ENCODE data around the gene PDE6G.

PDE6G gene

DNA sequence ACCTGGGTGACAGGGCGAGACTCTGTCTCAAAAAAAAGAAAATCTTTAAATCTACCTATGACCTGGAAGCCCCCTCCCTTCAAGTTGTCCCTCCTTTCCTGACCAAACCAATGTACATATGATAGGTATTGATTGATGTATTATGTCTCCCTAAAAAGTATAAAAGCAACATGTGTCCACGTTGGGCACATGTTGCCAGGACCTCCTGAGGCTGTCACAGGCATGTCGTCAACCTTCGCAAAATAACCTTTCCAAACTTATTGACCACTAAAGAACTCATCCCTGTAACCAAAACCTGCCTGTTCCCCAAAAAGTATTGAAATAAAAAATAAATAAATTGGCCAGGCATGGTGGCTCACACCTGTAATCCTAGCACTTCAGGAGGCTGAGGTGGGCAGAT, 5.7 kb upstream of the PDE6G start:
- DNase-seq (ENCODE audit: low spot score), result no peak

DNA sequence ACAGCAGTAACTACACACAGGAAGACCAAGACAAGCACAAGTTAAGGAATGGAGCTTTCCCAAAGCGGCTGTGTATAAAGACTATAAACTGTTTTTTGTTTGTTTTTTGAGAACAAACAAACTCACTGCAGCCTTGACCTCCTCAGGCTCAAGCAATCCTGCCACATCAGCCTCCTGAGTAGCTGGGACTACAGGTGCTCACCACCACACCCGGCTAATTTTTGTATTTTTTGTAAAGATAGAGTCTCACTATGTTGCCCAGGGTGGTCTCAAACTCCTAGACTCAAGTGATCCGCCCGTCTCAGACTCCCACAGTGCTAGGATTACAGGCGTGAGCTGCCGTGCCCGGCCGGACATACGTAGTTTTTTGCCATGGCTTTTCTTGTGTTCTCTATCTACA, 4.1 kb upstream of the PDE6G start:
- DNase-seq (ENCODE audit: low spot score), result no peak

DNA sequence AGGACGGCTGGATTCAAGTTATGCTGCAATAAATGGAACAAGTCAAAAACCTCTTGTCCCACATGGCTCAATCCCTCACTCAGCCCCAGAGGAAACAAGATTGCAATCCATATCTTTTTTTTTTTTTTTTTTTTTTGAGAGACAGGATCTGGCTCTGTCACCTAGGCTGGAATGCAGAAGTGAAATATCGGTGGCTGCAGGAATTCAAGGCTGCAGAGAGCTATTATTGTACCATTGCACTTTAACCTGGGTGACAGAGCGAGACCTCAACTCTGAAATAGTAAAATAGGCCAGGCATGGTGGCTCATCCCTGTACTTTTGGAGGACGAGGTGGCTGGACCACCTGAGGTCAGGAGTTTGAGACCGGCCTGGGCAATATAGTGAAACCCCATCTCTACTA, 2.7 kb upstream of the PDE6G start:
- DNase-seq (ENCODE audit: low spot score), result no peak

DNA sequence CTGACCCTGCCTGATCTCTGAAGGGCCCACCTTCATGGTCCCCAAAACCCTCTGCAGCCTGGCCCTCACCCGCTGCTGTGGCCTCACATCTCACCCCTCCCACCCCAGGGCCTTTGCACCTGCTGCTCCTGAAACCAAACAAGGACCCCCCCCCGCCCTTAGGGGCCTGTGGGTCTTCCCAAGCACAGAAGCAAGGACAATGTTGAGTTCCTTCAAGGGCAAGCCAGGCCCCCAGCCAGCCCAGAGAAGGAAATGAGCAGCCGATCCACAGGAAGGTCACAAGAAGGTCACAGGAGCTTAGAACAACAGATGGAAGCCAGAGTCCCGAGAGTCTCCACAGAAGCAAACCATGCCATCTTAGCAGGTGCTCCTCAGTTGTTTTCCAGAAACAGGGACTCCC, 493 bp upstream of the PDE6G start:
- DNase-seq (ENCODE audit: low spot score), result no peak

DNA sequence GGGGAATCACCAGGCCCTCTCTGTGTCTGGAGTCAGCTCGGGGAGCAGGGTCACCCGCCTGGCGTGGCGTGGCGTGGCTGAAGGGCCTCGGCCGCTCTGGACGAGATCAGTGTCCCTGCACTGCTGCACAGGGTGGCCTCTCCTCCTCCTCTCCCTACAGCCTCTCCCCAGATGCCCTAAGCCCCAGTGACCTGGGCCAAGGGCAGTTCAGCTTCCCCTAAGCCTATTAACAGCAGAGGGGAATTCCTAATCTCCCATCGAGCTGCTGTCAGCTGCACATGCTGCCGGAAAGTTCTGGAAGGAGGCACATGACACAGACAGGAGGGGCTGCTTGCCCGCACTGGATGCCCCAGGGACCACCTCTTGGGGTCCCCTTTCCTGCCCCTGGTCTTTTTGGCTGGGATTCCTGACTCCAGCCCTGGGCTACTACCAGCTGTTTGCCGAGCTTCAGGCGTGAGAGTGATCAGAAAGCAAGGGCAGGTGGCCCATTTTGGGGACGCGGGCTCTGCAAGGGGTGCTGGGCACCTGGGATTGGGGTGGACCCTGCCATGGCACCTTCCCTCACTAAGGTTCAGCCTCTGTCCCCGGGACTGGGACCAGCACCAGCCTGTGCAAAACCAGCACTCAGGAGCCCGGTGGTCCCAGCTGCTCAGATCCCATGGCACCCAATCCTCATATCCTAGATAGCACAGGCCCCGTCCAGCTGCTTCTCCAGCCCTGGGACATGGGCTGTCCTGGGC, 794 bp downstream of the PDE6G start:
- DNase-seq (ENCODE audit: low spot score), result no peak

DNA sequence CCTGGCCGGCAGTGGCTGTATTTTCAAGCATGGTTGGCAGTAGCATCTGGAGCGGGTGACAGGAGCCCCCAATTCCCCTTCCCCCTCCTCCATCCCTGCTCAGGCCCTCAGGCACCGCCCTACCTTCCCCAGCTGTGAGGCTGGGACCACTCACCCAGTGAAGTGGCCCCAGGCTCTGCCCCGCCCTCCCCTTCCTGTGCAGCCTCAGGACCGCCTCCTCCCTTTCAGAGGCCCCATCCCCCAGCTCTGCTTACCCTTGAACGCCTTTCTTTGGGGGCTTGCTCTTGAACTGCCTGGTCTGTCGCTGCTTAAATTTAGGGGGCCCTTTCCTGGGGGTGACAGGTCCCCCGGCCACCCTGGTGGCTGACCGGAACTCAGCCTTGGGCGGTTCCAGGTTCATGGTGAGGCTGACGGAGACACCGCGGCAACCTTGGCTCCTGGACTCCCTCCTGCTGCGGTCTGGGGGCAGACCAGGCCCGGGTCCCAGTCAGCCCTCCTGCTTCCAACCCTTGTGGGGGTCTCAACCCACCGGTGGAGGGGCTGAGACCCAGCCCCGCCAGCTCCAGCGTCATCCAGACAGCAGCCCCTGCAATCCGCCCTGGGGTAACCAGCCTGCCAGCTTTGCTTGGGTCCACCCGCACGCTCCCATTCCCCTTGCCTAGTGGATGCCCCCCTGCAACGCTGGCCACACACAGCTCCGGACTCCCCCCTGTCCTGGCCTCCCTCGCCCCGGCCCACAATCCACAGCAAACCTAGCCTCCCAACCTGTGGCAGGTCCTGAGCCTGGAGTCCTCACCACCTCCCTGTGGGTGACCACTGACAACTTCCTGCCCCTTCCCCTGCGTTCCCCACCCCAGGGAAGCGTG, 3.2 kb downstream of the PDE6G start:
- DNase-seq (ENCODE audit: low spot score), result no peak

DNA sequence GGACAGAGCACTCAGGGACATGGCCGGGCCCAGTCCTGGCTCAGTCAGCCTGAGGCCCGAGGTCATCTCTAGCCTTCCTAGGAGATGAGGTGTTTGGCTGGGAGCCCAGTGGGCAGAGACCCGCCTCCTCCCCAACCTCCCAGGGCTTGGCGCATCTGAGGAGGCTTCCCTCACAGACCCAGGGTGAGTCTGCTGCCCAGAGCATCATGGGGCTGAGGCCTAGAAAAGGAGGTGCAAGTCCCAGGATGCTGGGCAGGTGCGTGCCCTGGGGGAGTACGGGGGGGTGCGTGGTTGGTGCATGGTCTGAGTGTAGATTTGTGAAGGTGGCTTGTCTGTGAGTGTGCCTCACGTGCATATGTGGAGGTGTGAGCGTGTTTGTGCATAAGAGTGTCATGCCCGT, 4.7 kb downstream of the PDE6G start:
- DNase-seq (ENCODE audit: low spot score), result no peak

DNA sequence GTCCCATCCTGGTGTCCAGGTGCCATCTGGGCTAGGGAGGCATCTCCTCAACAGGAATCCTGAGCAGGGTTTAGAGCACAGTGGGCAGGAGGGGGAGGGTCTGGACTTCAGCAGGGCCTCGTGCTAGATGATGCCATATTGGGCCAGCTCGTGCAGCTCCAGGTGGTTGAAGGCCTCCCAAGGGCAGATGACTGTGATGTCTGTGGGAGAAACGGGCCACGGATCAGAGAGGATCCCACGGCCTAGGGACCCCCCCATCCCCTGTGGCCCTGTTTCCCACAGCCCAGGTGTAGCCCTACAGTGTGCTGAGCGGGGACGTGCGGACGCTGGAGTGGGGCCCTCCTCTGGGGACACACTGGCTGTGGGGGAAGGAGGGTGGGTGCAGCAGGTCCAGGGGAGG, 5.4 kb downstream of the PDE6G start:
- DNase-seq (ENCODE audit: low spot score), result no peak

DNA sequence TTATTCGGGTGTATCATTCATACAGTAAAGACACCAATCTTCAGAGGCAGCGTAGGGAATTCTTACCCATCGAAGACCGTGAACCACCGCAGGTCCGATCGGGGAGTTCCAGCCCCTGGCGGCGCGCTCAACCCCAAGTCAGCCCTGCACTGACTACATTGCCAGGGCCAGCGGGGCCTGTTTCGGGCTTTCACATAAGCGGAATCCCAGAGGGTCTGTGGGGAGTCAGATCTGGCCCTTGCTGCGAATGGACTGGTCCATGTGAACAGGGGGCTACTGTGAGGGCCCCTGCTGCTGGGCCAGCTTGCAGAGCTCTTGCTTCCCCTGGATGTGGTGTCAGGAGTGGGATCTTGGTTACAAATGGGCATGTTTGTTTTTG, 7.6 kb downstream of the PDE6G start:
- no peak for DNase-seq (ENCODE audit: low spot score)

DNA sequence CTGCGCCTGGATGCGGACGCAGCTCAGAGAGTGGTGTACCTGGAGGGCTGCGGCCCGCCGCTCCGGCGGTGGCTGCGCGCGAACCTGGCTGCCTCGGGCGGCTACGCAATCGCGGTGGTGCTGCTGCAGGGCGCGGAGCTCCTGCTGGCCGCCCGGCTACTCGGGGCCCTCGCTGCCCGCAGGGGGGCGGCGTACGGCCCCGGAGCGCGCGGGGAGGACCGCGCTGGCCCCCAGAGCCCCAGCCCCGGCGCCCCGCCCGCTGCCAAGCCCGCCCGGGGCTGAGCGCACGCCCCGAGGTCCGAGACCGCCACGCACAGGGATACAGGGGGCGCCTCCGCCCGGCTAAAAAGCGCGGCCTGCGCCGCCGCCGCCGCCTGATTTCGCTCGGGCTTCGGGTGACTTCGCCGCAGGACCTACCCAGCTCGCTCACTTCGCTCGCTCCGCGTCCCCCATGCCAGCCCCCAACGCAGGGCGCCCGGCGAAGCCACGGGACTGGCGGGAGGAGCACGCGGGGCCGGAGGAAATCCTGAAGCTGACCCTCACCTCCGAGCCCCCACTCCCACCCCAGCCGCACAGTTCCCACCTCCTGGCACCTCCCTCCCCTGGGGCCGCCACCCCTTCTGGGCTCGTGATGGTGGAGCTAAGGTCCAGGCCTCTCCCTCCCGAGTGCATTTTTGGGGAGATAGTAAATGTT, 8.2 kb downstream of the PDE6G start:
- DNase-seq (ENCODE audit: low spot score), result no peak

DNA sequence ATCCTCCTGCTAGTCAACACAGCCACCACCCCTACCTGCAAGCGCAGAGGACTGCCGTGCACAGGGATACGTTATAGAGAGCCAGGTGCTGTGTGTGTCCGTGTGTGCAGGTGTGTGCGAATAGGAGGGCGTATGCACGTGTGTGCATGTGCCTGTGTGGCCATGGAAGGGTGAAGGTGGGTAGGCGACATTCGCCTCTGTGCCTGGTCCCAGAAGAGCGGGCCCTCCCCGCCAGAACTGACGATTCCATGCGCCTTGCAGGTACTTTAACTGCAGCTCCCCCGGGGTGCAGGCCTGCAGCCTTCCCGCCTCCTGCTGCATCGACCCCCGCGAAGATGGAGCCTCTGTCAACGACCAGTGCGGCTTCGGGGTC, 8.7 kb downstream of the PDE6G start:
- DNase-seq (ENCODE audit: low spot score), result no peak

DNA sequence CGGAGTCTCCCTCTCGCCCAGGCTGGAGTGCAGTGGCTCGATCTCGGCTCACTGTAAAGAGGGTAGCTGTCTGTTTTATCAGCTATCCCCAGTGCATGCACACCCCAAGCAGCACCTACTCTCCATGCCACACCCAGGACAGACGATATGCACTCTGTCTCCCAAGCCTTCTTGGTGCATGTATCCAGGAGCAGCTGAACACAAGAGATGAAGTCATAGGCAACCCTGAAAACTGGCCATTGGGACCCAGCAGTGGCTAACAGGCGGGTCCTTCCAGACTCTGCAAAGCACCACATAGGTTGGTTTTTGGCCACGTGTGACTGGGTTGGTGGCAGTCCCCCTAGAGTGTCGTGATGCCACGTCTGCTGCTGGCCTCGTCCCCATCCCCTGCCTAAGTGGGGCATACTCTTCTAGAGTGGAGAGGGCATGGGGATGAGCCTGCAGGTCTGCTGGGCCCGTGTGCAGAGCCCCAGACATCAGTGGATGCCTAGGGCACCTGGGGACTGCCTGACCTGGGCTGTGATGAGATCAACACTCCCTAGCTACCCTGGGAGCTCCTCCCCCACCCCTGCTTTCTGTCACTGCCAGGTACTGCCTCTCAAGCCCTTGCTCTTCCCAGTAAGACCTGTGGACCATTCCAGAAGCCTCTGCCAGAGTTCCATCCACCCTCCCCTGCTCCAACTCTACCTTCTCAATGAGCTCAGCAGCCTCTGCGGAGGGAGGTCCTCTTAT, 9.3 kb downstream of the PDE6G start:
- no peak for DNase-seq (ENCODE audit: low spot score)

DNA sequence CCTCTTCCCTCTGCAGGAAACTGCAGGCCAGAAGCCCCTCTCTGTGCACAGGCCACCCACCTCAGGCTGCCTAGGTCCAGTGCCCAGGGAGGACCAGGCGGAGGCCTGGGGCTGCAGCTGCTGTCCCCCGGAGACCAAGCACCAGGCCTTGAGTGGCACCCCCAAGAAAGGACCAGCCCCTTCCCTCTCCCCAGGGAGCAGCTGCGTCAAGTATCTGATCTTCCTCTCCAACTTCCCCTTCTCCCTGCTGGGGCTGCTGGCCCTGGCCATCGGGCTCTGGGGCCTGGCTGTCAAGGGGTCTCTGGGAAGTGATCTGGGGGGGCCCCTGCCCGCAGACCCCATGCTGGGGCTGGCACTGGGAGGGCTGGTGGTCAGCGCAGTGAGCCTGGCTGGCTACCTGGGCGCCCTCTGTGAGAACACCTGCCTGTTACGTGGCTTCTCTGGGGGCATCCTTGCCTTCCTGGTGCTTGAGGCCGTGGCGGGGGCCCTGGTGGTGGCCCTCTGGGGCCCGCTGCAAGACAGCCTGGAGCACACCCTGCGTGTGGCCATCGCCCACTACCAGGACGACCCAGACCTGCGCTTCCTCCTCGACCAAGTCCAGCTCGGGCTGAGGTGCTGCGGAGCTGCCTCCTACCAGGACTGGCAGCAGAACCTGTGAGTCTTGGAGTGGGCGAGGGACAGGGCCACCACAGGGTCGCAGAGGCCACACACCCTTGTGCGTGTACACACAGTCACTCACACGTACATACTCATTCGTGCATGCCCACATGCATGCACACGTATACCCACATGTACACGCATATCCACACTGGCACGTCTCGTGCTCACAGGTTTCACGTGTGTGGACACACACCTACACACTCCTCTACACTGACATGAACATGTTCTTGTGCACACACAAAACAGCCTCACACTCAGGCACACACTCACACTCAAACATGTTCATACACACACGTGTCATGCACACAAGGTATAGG, 11.1 kb downstream of the PDE6G start:
- no peak for DNase-seq (ENCODE audit: low spot score)

DNA sequence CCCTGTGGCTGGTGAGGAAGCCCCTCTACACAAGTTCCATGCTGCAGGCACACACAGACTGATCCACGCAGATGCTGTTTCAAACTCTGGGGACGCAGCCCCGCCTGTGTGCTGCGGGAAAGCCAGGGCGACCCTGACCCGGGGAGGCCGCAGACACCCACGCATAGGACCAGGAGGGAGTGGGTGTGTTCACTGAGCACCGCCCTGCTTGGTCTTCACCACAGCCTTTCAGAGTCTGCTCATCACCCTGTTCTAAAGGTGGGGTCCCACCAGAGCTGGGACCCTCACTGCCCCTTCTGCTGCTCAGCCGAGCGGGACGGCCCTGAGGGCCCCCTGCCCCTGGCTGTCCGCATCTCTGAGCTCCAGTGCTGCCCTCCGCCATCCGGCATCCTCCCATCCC, 11.8 kb downstream of the PDE6G start:
- no peak for DNase-seq (ENCODE audit: low spot score)

DNA sequence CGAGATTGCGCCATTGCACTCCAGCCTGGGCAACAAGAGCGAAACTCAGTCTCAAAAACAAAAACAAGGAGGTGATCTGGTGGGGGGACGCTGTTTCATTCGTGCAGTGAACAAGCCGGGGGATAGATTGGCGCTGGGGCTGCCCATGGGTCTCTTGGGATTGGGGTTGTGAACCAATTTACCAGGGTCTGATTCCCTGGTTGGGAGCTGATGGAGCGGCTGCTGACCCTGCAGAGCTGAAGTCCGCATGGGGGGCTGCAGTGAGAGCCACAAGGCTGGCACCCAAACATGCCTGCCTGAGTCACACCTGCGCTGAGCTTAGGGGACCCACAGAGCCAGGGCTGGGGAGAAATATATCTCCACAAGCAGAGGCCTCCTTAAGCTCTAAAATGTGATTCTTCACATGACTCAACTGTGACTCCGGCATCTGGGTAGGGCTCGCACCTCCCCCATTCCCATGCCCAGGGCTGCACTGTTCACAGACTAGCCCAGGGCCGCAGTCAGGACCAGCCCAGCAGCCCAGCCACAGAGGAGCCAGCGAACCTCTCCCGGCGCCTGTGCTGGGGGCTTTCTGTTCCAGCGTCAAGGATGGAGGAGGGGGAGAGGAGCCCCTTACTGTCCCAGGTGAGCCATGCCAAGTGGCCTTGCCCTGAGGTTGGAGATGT, 14.4 kb downstream of the PDE6G start:
- no peak for DNase-seq (ENCODE audit: low spot score)

DNA sequence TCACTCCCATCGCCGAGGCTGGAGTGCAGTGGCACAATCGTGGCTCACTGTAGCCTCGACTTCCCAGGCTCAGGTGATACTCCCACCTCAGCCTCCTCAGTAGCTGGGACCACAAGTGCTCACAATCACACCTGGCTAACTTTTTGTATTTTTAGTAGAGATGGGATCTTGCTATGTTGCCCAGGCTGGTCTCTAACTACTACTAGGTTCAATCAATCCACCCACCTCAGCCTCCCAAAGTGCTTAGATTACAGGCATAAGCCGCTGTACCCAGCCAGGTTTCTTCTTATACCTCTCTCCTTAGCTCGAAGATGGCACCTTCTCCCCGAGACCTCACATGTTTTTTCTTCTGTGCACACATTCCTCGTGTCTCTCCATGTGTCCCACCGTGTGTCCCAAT, 16.3 kb downstream of the PDE6G start:
- DNase-seq (ENCODE audit: low spot score), result no peak

DNA sequence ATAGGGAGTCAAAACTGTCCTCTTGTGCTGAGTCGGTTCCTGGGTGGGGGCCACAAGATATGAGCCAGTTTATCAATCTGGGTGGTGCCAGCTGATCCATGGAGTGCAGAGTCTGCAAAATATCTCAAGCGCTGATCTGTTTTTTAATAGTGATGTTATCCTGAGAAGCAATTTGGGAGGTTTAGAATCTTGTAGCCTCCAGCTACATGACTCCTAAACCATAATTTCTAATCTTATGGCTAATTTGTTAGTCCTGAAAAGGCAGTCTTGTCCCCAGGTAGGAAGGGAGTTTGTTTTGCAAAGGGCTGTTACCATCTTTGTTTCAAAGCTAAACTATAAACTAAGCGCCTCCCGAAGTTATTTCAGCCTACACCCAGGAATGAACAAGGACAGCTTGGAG, 17.7 kb downstream of the PDE6G start:
- DNase-seq (ENCODE audit: low spot score), result no peak

DNA sequence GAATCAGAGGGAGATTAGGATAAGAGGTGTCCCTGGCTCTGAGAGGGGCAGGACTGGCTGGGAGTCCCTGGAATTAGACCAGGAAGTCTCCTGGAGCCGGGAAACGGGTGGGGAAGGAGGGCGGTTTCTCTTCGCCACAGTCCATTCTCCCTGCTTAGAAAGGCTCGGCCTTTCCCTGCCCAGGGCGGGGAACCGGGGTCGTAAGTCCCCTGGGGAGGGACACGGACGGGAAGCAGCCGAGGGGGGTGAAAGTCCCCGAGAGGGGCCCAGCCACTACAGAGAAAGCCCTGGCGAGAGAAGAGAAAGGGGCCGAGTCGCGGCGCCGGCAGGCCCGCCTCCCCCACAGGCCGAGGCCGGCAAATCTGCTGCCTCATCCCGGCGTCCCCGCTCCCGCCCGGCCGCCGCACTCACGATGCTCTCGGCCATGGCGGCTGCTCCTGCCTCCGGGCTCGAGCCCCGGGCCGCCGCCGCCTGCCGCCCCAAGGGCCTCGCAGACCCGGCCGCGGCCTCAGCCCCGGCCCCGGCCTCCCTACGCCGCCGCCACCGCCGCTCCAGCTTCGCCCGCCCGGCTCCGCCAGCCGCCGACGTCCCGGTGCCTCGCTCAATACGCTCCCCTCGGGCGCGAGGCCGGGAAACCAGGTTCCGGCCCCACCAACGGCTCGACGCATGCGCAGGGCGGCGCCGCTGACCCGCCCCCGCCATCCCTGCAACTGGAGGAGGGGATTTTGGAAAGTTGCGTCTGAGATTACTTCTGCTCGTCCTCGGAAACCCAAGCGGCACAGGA, 19.6 kb downstream of the PDE6G start, which contains the start of the genes NPLOC4 and TSPAN10:
Gene NPLOC4 (minus strand): TSS at position 608 of the 784 bp plus-strand sequence. CDS start 182 bp downstream, at position 426.
Gene TSPAN10 (plus strand): TSS at position 692 of the 784 bp plus-strand sequence. CDS start 5,217 bp downstream, outside the sequence.
- DNase-seq (ENCODE audit: low spot score), result peak; percentile 83

DNA sequence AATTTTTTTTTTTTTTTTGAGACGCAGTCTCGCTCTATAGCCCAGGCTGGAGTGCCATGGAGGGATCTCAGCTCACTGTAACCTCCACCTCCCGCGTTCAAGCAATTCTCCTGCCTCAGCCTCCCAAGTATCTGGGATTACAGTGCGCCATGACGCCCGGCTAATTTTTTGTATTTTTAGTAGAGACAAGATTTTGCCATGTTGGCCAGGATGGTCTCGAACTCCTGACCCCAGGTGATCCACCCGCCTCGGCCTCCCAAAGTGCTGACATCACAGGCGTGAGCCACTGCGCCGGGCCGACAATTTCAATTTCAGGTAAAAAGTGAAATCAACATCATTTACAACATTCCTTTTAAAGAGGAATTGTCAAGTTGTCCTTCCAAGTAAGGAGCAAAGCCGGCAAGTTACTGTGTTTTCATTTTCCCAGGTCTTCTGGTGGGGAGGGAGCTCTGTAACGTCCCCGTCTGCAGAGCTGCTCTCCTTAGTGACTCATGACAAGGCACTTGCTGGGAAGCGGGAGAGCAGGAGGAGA, 20.3 kb downstream of the PDE6G start:
- no peak for DNase-seq (ENCODE audit: low spot score)
